Ovary (tissue), 9 donors: ENCODE data around the gene TPRG1L. TPM values are rescaled to one million over a fixed set of nuclear protein-coding genes. Genes with fewer than 3 reads are reported as not detected.

ENCODE experiments used
- DNase-seq, 5 donors: peaks; one replicate each; pipeline ENCODE4 v3.0.0-alpha.2; 2019 to 2020
- H3K27ac ChIP-seq, 2 donors: fragments of 200-600 bp; one replicate each; pipeline versions ENCODE4 v1.5.1 to v1.8.0; 2019 to 2022
- H3K27me3 ChIP-seq: fragments of 200-600 bp; one replicate; pipeline ENCODE4 v1.8.0; 2022
- H3K36me3 ChIP-seq: fragments of 200-600 bp; sonication (generic); one replicate; pipeline ENCODE4 v1.5.1; 2019
- H3K4me1 ChIP-seq: one replicate; pipeline ENCODE4 v1.8.1; 2013; ENCODE audit warnings: mild to moderate bottlenecking, moderate library complexity; ENCODE audit not compliant: insufficient read depth
- H3K4me3 ChIP-seq: fragments of 200-600 bp; sonication (generic); one replicate; pipeline ENCODE4 v1.5.1; 2017
- H3K9me3 ChIP-seq, 2 donors: fragments of 200-600 bp in 1 of 2; sonication (generic) in 1 of 2; one replicate each; pipeline versions ENCODE4 v1.5.1 to v1.8.1; 2013 to 2019; ENCODE audit warnings: mild to moderate bottlenecking in 1 of 2, moderate library complexity in 1 of 2
- EP300 ChIP-seq: sonication (generic); formaldehyde crosslinking; IDR thresholded peaks from one replicate; pipeline ENCODE4 v1.6.1; 2017; ENCODE audit warnings: antibody characterized with exemption
- POLR2A ChIP-seq: fragments of 450-650 bp; IDR thresholded peaks from one replicate; pipeline ENCODE4 v1.6.1; 2017; ENCODE audit warnings: antibody characterized with exemption, mild to moderate bottlenecking, moderate library complexity
- WGBS, 3 donors: extraction: QIAGEN DNeasy Blood & Tissue Kit in 1 of 3; methylation state at CpG; one replicate each; pipeline versions ENCODE4 v1.1.5 to v1.1.7; 2013 to 2017; 5-methylcytosine and 5-hydroxymethylcytosine counted together
- intact Hi-C, 4 donors: fragments of 100-400 bp; cut with DNase I; formaldehyde crosslinking; loops; one replicate each; pipeline versions ENCODE4 v1.11.0 to v1.15.1; 2022 to 2023
- polyA plus RNA-seq, 2 donors: library from polyadenylated mRNA; stranded (reverse); fragments of 200-250 nt in 1 of 2; fragments of 350-450 nt in 1 of 2; fragmentation: Illumina TruSeq in 1 of 2; extraction: RNeasy Lipid Tissue Mini Kit (QIAGEN cat#74804) in 1 of 2; gene quantifications; one replicate each; pipeline ENCODE4 v1.2.3, GENCODE V29; 2013 to 2014
- total RNA-seq, 7 donors: library from RNA; depleted of rRNA in 2 of 7; stranded (reverse); fragments of >200 nt in 2 of 7; fragmentation: NEBNext Ultra II Directional in 3 of 7; extraction: Animal tissue kit (Norgen Biotek cat#: 25700) in 3 of 7; gene quantifications; one replicate each; pipeline versions ENCODE4 v1.1.0 to v1.2.4, GENCODE V29; 2016 to 2023
- TF ChIP-seq, protein P1 (sequence below), 3 donors: fragments of 450-650 bp in 2 of 3; fragments of 200-600 bp in 1 of 3; IDR thresholded peaks; one replicate each; pipeline versions ENCODE4 v1.5.1 to v1.8.0; 2016 to 2022; ENCODE audit warnings: antibody characterized with exemption in 3 of 3, mild to moderate bottlenecking in 1 of 3
- donor health status: DM: no; HTN: no; CAD: no; lungs with moderate emphysema.
- donor health status: DM: no; HTN: no; CAD: no.
- donor health status: Bipolar disorder and iron deficiency.
- donor health status: DM: yes; HTN: yes; CAD: no.
- donor health status: DM: no; HTN: no; CAD: no.
- donor health status: DM: yes; HTN: yes; CAD: no.

Gene TPRG1L
- total and polyA plus RNA-seq, 9 donors = 25.3 to 71.5 (median 44.2) TPM

DNA sequence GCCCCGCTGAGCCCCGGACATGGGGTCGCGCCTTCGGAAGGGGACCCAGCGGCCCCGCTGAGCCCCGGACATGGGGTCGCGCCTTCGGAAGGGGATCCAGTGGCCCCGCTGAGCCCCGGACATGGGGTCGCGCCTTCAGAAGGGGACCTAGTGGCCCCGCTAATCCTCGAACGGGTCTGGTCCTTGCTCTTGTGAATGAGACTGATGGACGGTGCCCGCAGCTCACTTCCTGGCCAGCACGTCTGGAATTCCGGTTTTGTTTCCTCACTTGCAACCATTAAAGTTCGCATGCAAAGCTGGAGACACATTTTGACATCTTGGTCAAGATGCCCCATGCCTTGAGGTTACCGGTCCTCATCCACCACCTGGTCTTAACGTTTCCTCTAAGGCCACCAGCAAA lies 19.5 kb downstream of the TPRG1L start:
- TF ChIP-seq, protein P1, sequence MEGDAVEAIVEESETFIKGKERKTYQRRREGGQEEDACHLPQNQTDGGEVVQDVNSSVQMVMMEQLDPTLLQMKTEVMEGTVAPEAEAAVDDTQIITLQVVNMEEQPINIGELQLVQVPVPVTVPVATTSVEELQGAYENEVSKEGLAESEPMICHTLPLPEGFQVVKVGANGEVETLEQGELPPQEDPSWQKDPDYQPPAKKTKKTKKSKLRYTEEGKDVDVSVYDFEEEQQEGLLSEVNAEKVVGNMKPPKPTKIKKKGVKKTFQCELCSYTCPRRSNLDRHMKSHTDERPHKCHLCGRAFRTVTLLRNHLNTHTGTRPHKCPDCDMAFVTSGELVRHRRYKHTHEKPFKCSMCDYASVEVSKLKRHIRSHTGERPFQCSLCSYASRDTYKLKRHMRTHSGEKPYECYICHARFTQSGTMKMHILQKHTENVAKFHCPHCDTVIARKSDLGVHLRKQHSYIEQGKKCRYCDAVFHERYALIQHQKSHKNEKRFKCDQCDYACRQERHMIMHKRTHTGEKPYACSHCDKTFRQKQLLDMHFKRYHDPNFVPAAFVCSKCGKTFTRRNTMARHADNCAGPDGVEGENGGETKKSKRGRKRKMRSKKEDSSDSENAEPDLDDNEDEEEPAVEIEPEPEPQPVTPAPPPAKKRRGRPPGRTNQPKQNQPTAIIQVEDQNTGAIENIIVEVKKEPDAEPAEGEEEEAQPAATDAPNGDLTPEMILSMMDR (IDR thresholded peaks at IDR 0.05) = no peak
- TF ChIP-seq EP300 (no peak), POLR2A (no peak)
- WGBS, 3 donors = 91 to 94% (median 93%) methylated on average over 15 to 23 of the region's 25 CpGs
- intact Hi-C loops = no loop called here
- H3K36me3 ChIP-seq = no peaks in the 10 kb centered on the region
- peak in 1 of 5 donors; percentile 10 for DNase-seq
- H3K4me1 ChIP-seq = peaks cover 2% of the 10 kb centered on the region
- H3K27me3 ChIP-seq = no peaks in the 10 kb centered on the region
- H3K27ac ChIP-seq = no peak overlapping the region
- no peak overlapping the region for H3K4me3 ChIP-seq
- no peaks in the 10 kb centered on the region for H3K9me3 ChIP-seq

DNA sequence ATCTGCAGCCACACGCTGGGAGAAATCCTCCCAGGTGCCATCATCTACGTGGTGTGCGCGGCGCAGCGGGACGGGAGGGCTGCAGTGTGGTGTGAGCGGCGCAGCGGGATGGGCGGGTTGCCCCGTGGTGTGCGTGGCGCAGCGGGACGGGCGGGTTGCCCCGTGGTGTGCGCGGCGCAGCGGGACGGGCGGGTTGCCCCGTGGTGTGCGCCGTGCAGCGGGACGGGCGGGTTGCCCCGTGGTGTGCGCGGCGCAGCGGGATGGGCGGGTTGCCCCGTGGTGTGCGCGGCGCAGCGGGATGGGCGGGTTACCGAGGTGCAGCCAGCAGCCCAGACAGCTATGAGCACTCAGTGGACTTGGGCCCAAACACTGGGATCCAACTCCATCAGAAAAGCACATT lies 20.4 kb downstream of the TPRG1L start:
- no peaks in the 10 kb centered on the region for H3K27me3 ChIP-seq
- H3K36me3 ChIP-seq = no peaks in the 10 kb centered on the region
- H3K4me1 ChIP-seq = peaks cover 4% of the 10 kb centered on the region
- no peak overlapping the region for H3K27ac ChIP-seq
- no peak overlapping the region for H3K4me3 ChIP-seq
- intact Hi-C loops = no loop called here
- TF ChIP-seq, protein P1 (IDR thresholded peaks at IDR 0.05) = no peak
- TF ChIP-seq POLR2A (no peak), EP300 (no peak)
- no peak for DNase-seq
- no peaks in the 10 kb centered on the region for H3K9me3 ChIP-seq
- 87 to 95% (median 94%) methylated on average over 38 to 43 of the region's 43 CpGs for WGBS, 3 donors

DNA sequence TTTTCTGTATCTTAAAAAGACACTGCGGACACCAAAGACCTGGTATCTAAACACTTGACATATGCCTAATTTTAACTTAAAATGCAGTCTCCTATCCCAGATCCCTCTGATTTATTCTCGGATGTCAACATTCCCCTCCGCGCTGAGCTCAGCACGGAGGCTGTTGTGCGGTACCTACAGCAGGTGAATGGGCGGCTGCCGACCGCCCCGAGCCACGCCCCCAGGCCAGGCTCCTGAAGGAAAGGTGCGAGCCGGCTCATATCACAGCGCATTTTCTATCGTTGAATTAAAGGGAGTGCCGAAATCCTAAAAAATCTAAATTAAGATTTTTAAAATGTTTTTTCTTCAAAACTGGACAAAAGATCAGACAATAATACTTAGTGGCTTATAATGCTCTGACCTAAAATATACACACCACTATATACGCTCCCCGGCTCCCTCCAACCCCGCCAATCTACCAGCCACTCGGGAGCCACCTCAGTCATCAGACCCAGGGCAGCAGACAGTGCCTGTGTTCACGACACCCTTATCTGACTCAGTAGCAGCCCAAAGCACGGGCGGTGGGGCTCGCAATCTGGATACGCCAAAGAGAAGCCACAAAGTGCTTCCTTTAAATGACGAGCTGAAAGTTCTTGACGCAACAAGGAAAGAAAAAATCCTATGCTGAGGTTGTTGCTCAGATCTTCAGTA lies 21.0 kb downstream of the TPRG1L start:
- 92 to 94% (median 94%) methylated on average over 27 of the region's 27 CpGs for WGBS, 3 donors
- DNase-seq = no peak
- no peaks in the 10 kb centered on the region for H3K36me3 ChIP-seq

GRCh38 chr1:3646596-3646995 lies 21.8 kb downstream of the TPRG1L start:
- no peak for TF ChIP-seq POLR2A
- TF ChIP-seq, protein P1 (IDR thresholded peaks at IDR 0.05) = no peak
- no peak for TF ChIP-seq EP300
- Histone ChIP-seq H3K4me1 (peaks cover 8% of the 10 kb centered on the region), H3K27ac (no peak overlapping the region), H3K9me3 (no peaks in the 10 kb centered on the region), H3K27me3 (peaks cover 9% of the 10 kb centered on the region), H3K4me3 (no peak overlapping the region), H3K36me3 (no peaks in the 10 kb centered on the region)
- intact Hi-C loops = no loop called here
- WGBS, 3 donors = 91 to 93% (median 91%) methylated on average over 20 of the region's 20 CpGs
- DNase-seq = no peak

More for the DNA sequence above, 21.0 kb downstream of the TPRG1L start:
- Histone ChIP-seq H3K4me3 (no peak overlapping the region), H3K9me3 (no peaks in the 10 kb centered on the region), H3K4me1 (peaks cover 8% of the 10 kb centered on the region), H3K27ac (no peak overlapping the region), H3K27me3 (peaks cover 5% of the 10 kb centered on the region)
- TF ChIP-seq EP300 = no peak
- TF ChIP-seq POLR2A = no peak
- intact Hi-C loops = no loop called here
